ENCODE results near the gene AMBP.
A peak's percentile ranks its signal among the peaks of the same experiment; 100 is the strongest.

The AMBP gene

GRCh38 chr9:114050646-114051045, 27.5 kb downstream of the AMBP start:
- Histone ChIP-seq H3K4me3 (ENCODE audit: low read depth, low read length) (no peak overlapping the region), H3K27ac (no peak overlapping the region), H3K36me3 (replicated peaks) (peaks cover 20% of the 10 kb centered on the region), H3K27me3 (replicated peaks) (no peaks in the 10 kb centered on the region)
- TF ChIP-seq CTCF (IDR thresholded peaks at IDR 0.05; ENCODE audit: low read depth, low read length, missing control alignments) = no peak
- in situ Hi-C loops (cut with HindIII; ENCODE audit: low pct_ligation_motif_present, low sequenced_read_pairs) = no loop called here
- no peak for DNase-seq

- Histone ChIP-seq H3K27ac (no peak overlapping the region), H3K36me3 (replicated peaks) (peaks cover 20% of the 10 kb centered on the region), H3K4me3 (ENCODE audit: low read depth, low read length) (no peak overlapping the region), H3K27me3 (replicated peaks) (no peaks in the 10 kb centered on the region)
- in situ Hi-C loops (cut with HindIII; ENCODE audit: low pct_ligation_motif_present, low sequenced_read_pairs) = no loop called here
- no peak for TF ChIP-seq CTCF (IDR thresholded peaks at IDR 0.05; ENCODE audit: low read depth, low read length, missing control alignments)
- no peak for DNase-seq
Measured at GRCh38 chr9:114050226-114050568, 27.9 kb downstream of the AMBP start.

GRCh38 chr9:114049441-114050225, 28.5 kb downstream of the AMBP start:
- in situ Hi-C loops (cut with HindIII; ENCODE audit: low pct_ligation_motif_present, low sequenced_read_pairs) = no loop called here
- Histone ChIP-seq H3K4me3 (ENCODE audit: low read depth, low read length) (no peak overlapping the region), H3K27ac (no peak overlapping the region), H3K36me3 (replicated peaks) (peaks cover 20% of the 10 kb centered on the region), H3K27me3 (replicated peaks) (no peaks in the 10 kb centered on the region)
- no peak for TF ChIP-seq CTCF (IDR thresholded peaks at IDR 0.05; ENCODE audit: low read depth, low read length, missing control alignments)
- no peak for DNase-seq

GRCh38 chr9:114048533-114049415, 29.3 kb downstream of the AMBP start:
- Histone ChIP-seq H3K36me3 (replicated peaks) (peaks cover 20% of the 10 kb centered on the region), H3K27me3 (replicated peaks) (no peaks in the 10 kb centered on the region), H3K27ac (no peak overlapping the region), H3K4me3 (ENCODE audit: low read depth, low read length) (no peak overlapping the region)
- TF ChIP-seq CTCF (IDR thresholded peaks at IDR 0.05; ENCODE audit: low read depth, low read length, missing control alignments) = no peak
- no peak for DNase-seq
- in situ Hi-C loops (cut with HindIII; ENCODE audit: low pct_ligation_motif_present, low sequenced_read_pairs) = no loop called here

- in situ Hi-C loops (cut with HindIII; ENCODE audit: low pct_ligation_motif_present, low sequenced_read_pairs) = no loop called here
- peak; percentile 11 for DNase-seq
- Histone ChIP-seq H3K27me3 (replicated peaks) (no peaks in the 10 kb centered on the region), H3K4me3 (ENCODE audit: low read depth, low read length) (no peak overlapping the region), H3K36me3 (replicated peaks) (peaks cover 20% of the 10 kb centered on the region), H3K27ac (no peak overlapping the region)
- TF ChIP-seq CTCF (IDR thresholded peaks at IDR 0.05; ENCODE audit: low read depth, low read length, missing control alignments) = peak; percentile 63
Measured at GRCh38 chr9:114047717-114048116, 30.4 kb downstream of the AMBP start.

All from brain microvascular endothelial cell (primary cell).